Nephron progenitor cell (in vitro differentiated cells): ENCODE data around the gene GPR141.

ENCODE experiments used
- DNase-seq: peaks from one replicate; pipeline ENCODE4 v3.0.0; 2021
- H3K27ac Mint-ChIP-seq: 2 replicates; pipeline ENCODE4 v1.8.0; 2021; ENCODE audit warnings: mild to moderate bottlenecking, moderate library complexity, mixed read lengths
- H3K27me3 Mint-ChIP-seq: 2 replicates; pipeline ENCODE4 v1.8.0; 2021; ENCODE audit warnings: mild to moderate bottlenecking, low read depth, mixed read lengths; ENCODE audit not compliant: poor library complexity
- H3K36me3 Mint-ChIP-seq: 2 replicates; pipeline ENCODE4 v1.8.0; 2021; ENCODE audit warnings: low read depth, mixed read lengths
- H3K4me1 Mint-ChIP-seq: 2 replicates; pipeline ENCODE4 v1.8.0; 2021; ENCODE audit warnings: mixed read lengths
- H3K4me3 Mint-ChIP-seq: 2 replicates; pipeline ENCODE4 v1.8.0; 2021; ENCODE audit warnings: mild to moderate bottlenecking, moderate library complexity, mixed read lengths
- H3K9me3 Mint-ChIP-seq: 2 replicates; pipeline ENCODE4 v1.8.0; 2021; ENCODE audit warnings: mild to moderate bottlenecking, moderate library complexity, mixed read lengths
- CTCF ChIP-seq: fragments of 200-600 bp; sonication (generic); IDR thresholded peaks from 2 replicates; pipeline ENCODE4 v1.5.0; 2021; ENCODE audit warnings: antibody characterized with exemption

Gene GPR141

GRCh38 chr7:37656913-37657530 is 26.5 kb upstream of the GPR141 start:
- TF ChIP-seq CTCF, result no peak
- H3K27ac Mint-ChIP-seq, result no peak overlapping the region
- H3K4me1 Mint-ChIP-seq, result no peaks in the 10 kb centered on the region
- no peaks in the 10 kb centered on the region for H3K27me3 Mint-ChIP-seq
- no peak overlapping the region for H3K4me3 Mint-ChIP-seq
- H3K36me3 Mint-ChIP-seq, result no peaks in the 10 kb centered on the region
- H3K9me3 Mint-ChIP-seq, result peaks cover 4% of the 10 kb centered on the region
- DNase-seq, result no peak

GRCh38 chr7:37657816-37658215 is 25.8 kb upstream of the GPR141 start:
- Mint-ChIP-seq H3K9me3 (no peaks in the 10 kb centered on the region), H3K4me3 (no peak overlapping the region), H3K27ac (no peak overlapping the region), H3K36me3 (no peaks in the 10 kb centered on the region), H3K27me3 (no peaks in the 10 kb centered on the region), H3K4me1 (no peaks in the 10 kb centered on the region)
- DNase-seq, result no peak
- TF ChIP-seq CTCF, result no peak

- TF ChIP-seq CTCF, result no peak
- DNase-seq, result no peak
- Mint-ChIP-seq H3K4me3 (no peak overlapping the region), H3K27me3 (peaks cover under 1% of the 10 kb centered on the region), H3K36me3 (no peaks in the 10 kb centered on the region), H3K9me3 (no peaks in the 10 kb centered on the region), H3K27ac (no peak overlapping the region), H3K4me1 (no peaks in the 10 kb centered on the region)
Measured at GRCh38 chr7:37659971-37660565, 23.5 kb upstream of the GPR141 start.

GRCh38 chr7:37660614-37661013 is 23.0 kb upstream of the GPR141 start:
- TF ChIP-seq CTCF, result no peak
- no peak overlapping the region for H3K27ac Mint-ChIP-seq
- no peak overlapping the region for H3K4me3 Mint-ChIP-seq
- no peaks in the 10 kb centered on the region for H3K9me3 Mint-ChIP-seq
- no peak for DNase-seq
- H3K27me3 Mint-ChIP-seq, result peaks cover 3% of the 10 kb centered on the region
- no peaks in the 10 kb centered on the region for H3K4me1 Mint-ChIP-seq
- H3K36me3 Mint-ChIP-seq, result no peaks in the 10 kb centered on the region

- Mint-ChIP-seq H3K27me3 (peaks cover 3% of the 10 kb centered on the region), H3K36me3 (no peaks in the 10 kb centered on the region), H3K4me3 (no peak overlapping the region), H3K27ac (no peak overlapping the region), H3K4me1 (no peaks in the 10 kb centered on the region), H3K9me3 (no peaks in the 10 kb centered on the region)
- DNase-seq, result no peak
- no peak for TF ChIP-seq CTCF
Measured at GRCh38 chr7:37663693-37664092, 19.9 kb upstream of the GPR141 start.
